ENCODE data around the gene CLIP4. TPM values are rescaled to one million over a fixed set of nuclear protein-coding genes. Genes with fewer than 3 reads are reported as not detected.

CLIP4 gene
- total RNA-seq, 1 donor from 2014 or later, result 33.0 TPM

DNA sequence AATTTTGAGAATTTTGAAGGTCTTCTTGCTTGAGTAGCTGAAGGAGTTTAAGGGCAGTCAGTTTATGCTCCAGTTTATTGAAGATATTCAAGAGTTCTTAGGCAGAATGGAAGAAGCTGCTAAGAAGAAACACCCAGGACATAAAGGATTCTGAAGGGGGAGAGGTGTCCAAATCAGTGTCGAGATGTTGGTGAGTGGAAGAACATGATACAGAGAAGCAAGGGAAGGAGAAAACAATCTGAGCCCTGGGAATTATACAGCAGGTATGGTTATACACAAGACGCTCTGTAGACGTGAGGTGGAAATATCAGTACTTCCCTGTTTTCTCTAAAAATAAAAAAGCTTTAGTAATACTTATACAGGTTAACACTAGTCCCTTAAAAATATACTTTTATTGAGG, 60.1 kb downstream of the CLIP4 start:
- intact Hi-C loops (cut with DNase I), result no loop called here
- DNase-seq (ENCODE audit: low spot score), result no peak

GRCh38 chr2:29182334-29182733, 67.1 kb downstream of the CLIP4 start:
- intact Hi-C loops (cut with DNase I), result no loop called here
- DNase-seq (ENCODE audit: low spot score), result no peak

- DNase-seq (ENCODE audit: low spot score), result no peak
- intact Hi-C loops (cut with DNase I), result no loop called here
Observed at GRCh38 chr2:29182920-29183319, 67.7 kb downstream of the CLIP4 start.

- no peak for DNase-seq (ENCODE audit: low spot score)
- intact Hi-C loops (cut with DNase I), result no loop called here
Observed at GRCh38 chr2:29184531-29184930, 69.3 kb downstream of the CLIP4 start.

GRCh38 chr2:29186817-29187216, 71.6 kb downstream of the CLIP4 start:
- DNase-seq (ENCODE audit: low spot score), result no peak
- intact Hi-C loops (cut with DNase I), result no loop called here

- DNase-seq (ENCODE audit: low spot score), result no peak
- intact Hi-C loops (cut with DNase I), result no loop called here
Observed at GRCh38 chr2:29187926-29188325, 72.7 kb downstream of the CLIP4 start.

- intact Hi-C loops (cut with DNase I), result no loop called here
- DNase-seq (ENCODE audit: low spot score), result no peak
Observed at GRCh38 chr2:29189052-29189451, 73.8 kb downstream of the CLIP4 start.

- intact Hi-C loops (cut with DNase I), result loop anchor here (10.0 kb wide), 2 partner anchors 367 to 627 kb away; no protein-coding TSS in a partner anchor
- DNase-seq (ENCODE audit: low spot score), result no peak
Observed at GRCh38 chr2:29191817-29192216, 76.6 kb downstream of the CLIP4 start.

DNA sequence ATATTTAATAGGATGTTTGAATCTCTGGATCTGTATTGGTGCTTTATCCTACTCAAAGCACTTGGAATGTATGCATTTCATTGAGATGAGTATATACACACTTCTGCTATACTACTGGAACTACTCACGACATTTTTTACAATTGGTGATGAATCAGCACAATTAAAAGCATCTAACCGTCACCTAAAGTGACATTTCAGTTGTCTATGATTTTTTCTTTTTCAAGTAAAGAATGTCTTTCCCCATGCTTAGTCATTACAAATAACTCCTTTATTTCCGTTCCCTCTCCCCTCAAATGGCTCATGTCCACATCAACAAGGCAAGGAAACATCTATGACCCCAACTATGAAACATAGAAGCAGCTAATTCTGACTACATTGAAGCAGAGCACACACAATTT, 77.3 kb downstream of the CLIP4 start:
- intact Hi-C loops (cut with DNase I), result loop anchor here (10.0 kb wide), 2 partner anchors 368 to 628 kb away; no protein-coding TSS in a partner anchor
- no peak for DNase-seq (ENCODE audit: low spot score)

- no peak for DNase-seq (ENCODE audit: low spot score)
- intact Hi-C loops (cut with DNase I), result loop anchor here (10.0 kb wide), 2 partner anchors 368 to 628 kb away; no protein-coding TSS in a partner anchor
Observed at GRCh38 chr2:29193111-29193510, 77.9 kb downstream of the CLIP4 start.

GRCh38 chr2:29193681-29194080, 78.5 kb downstream of the CLIP4 start:
- no peak for DNase-seq (ENCODE audit: low spot score)
- intact Hi-C loops (cut with DNase I), result loop anchor here (10.0 kb wide), 2 partner anchors 369 to 629 kb away; no protein-coding TSS in a partner anchor

DNA sequence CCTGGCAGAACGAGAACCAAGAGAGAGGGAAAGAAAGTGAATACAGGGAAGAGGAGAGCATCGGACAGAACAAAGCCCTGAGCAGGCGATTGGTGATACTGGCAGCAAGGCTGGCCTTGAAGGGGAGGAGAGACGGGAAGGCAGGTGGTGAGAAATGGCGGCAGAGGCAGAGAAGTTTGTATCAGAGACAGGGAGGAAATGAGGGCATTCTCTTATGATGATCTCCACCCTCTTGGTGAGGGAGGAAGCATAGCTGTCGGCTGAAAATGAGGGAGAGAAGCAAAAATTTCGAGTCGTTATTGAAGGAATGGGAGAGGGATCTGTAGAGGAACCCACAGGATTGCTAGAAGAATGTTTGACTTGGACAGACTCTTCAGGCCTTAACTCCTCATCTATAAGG, 80.6 kb downstream of the CLIP4 start:
- DNase-seq (ENCODE audit: low spot score), result no peak
- intact Hi-C loops (cut with DNase I), result loop anchor here (1.0 to 10.0 kb wide), 3 partner anchors 237 to 631 kb away; no protein-coding TSS in a partner anchor

DNA sequence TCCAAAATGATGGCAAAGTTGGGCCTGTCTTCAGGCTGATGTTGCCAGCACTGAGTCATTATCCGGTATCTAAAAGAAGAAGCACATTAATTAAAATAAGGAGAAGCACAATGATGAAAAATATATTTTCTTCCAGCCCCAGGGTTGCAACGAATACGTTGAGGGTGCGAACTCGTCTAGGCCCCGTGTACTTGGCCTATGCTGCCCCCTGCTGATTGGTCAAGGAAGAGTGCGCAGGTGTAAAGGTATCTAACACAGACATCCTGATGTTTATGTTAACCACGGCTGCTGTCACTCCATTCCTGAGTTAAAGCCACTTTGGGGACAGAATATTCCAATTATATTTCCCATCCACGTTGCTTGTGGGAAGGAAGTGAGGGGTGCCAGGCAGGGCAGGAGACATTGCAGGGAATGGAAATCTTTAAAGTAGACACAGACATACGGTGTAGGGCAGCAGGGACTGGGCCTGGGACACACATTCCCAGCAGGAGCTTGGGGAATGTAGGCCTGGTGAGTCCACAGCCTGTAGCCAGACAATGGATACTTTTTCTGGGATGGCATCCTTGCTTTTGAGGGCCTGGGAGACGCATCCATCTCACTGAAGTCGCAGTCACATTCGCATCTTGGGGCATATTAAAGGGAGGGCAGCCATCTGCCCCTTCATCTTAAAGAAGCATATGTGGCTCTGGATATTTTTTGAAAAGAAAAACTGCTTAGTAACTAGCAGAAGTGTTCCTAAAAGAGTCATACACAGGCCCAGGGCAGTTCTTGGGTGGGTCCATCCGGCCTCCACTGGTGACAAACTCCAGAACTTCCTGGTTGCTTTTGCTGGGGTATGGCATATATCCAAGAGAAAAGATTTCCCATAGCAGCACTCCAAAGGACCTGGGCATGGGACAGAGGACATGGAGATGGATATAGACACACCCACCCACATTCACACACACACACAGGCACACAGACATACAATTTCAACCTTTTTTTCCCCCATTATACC, 81.9 kb downstream of the CLIP4 start:
- intact Hi-C loops (cut with DNase I), result loop anchor here (1.0 to 10.0 kb wide), 3 partner anchors 239 to 632 kb away; no protein-coding TSS in a partner anchor
- no peak for DNase-seq (ENCODE audit: low spot score)

- DNase-seq (ENCODE audit: low spot score), result no peak
- intact Hi-C loops (cut with DNase I), result no loop called here
Observed at GRCh38 chr2:29201979-29202378, 86.8 kb downstream of the CLIP4 start.

DNA sequence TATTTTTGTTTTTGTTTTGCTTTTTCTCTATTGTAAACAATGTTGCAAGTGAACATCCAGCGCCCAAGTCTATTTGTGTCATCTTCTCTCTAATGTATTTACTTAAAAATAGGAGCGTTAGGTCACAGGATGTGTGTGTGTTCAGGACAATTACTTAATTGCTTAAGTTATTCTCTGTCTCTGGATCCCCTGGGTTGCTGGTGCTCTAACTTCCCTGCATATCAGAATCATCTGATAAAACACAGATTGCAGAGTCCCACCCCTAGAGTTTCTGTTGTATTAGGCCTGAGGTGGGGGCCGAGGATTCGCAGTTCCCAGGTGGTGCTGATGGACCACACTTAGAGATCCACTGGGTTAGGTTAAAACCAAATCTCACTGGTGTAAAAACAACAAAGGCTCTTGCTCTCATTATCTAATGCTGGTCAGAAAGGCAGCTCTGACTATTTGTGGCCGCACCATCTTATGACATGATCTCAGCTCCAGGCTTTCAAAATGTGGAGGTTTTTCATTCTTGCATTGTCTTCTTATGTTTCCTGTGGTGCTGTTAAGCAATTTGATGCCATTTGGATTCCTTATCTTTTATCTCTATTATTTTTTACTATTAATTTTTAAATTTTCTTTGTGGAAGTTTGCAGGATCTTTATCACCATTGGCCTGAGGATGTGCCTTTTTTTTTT, 87.7 kb downstream of the CLIP4 start:
- intact Hi-C loops (cut with DNase I), result no loop called here
- no peak for DNase-seq (ENCODE audit: low spot score)

- no peak for DNase-seq (ENCODE audit: low spot score)
- intact Hi-C loops (cut with DNase I), result no loop called here
Observed at GRCh38 chr2:29206941-29207340, 91.7 kb downstream of the CLIP4 start.

DNA sequence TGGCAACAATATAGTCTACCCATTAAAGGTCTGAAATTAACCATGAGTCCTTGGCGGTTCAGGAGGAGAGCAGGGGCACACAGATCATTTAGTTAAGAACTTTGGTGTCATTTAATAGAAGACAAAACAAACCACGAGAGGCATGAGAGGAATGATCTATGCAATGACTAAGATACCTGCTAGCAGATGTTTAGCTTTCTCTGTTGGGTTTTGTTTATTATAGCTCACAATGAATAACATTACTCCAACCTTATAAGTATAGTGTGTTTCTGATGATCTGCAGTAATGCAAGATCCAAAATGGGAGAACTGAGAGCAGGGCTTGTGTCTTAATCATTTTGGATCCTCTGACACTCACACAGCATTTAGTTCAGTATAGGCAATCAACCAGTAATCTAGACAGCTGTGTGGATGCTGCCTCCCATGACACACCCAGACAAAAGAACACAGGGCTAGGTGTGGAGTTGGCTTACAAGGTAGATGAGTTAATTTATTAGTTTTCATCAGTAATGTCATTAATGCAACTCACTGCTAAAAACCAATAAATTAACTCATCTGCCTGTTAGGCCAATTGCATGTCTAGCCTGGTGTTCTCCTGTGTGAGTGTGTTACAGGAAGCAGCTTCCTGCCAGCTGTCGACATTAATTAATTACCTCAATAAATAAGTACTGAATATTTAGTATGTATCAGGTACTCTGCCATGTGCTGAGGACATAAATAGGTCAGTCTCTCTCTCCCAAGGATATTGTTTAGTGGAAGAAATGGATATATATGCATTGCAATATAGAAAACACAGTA, 92.3 kb downstream of the CLIP4 start:
- intact Hi-C loops (cut with DNase I), result no loop called here
- no peak for DNase-seq (ENCODE audit: low spot score)

GRCh38 chr2:29209551-29209950, 94.3 kb downstream of the CLIP4 start:
- DNase-seq (ENCODE audit: low spot score), result no peak
- intact Hi-C loops (cut with DNase I), result no loop called here

DNA sequence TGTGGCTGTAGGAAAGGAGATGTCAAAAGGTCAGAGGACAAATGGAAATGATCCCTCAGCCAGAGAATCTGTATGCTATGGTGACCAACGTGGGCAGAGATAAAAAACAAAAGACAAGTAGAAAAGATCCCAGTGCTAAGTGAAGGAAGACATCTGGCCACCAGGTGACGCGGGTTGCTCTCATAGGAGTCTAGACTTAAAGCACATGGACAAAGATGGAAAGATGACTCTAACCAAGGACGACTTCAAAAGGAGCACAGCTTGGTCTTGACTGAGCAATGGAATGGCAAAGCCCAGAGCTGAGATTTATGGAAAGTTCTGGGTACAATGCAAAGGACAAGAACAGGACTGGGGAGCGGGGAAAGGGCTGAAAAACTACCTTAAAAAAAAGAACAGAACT, 96.8 kb downstream of the CLIP4 start:
- no peak for DNase-seq (ENCODE audit: low spot score)
- intact Hi-C loops (cut with DNase I), result no loop called here

- intact Hi-C loops (cut with DNase I), result no loop called here
- DNase-seq (ENCODE audit: low spot score), result no peak
Observed at GRCh38 chr2:29213888-29214291, 98.7 kb downstream of the CLIP4 start.
